Measurements from ENCODE around the gene AP2A2.

GRCh38 chr11:942823-943222 lies 17.2 kb downstream of the AP2A2 start:
- no peak for TF ChIP-seq REST (IDR thresholded peaks at IDR 0.05; ENCODE audit: insufficient read depth in 1 of 2, low read depth in 2 of 2, low read length in 1 of 2)
- TF ChIP-seq CTCF (IDR thresholded peaks at IDR 0.05): no peak
- TF ChIP-seq POLR2AphosphoS5 (IDR thresholded peaks at IDR 0.05; ENCODE audit: low read depth, low read length): no peak
- no peak for TF ChIP-seq TCF7L2 (IDR thresholded peaks at IDR 0.05; ENCODE audit: low read depth, low read length)
- TF ChIP-seq SIN3A (IDR thresholded peaks at IDR 0.05; ENCODE audit: borderline replicate concordance, insufficient read depth, low read depth, low read length): no peak
